Measurements from ENCODE around the gene SLC22A23.

The SLC22A23 gene

DNA sequence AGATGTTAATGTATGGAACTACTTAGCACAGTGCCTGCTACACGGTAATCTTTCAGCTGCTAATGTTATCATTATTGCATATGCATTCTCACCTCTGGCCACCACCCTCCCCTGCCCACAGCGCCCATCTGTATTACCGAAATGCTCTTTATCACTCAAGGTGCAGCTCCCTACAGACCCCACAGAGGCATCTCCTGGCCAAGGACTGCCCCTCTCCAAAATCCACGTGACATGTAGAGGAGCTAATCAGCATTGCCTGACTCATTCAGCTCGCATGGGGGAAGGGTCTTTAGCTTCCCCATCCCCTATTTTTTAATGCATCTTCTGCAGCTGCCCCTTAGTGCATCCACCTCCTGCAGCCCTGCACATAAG, 41.8 kb downstream of the SLC22A23 start:
- FAIRE-seq = no peak
- TF ChIP-seq POLR2A (IDR thresholded peaks at IDR 0.05; ENCODE audit: low read depth, low read length) = no peak
- DNase-seq (ENCODE audit: insufficient read length, low spot score) = no peak

DNA sequence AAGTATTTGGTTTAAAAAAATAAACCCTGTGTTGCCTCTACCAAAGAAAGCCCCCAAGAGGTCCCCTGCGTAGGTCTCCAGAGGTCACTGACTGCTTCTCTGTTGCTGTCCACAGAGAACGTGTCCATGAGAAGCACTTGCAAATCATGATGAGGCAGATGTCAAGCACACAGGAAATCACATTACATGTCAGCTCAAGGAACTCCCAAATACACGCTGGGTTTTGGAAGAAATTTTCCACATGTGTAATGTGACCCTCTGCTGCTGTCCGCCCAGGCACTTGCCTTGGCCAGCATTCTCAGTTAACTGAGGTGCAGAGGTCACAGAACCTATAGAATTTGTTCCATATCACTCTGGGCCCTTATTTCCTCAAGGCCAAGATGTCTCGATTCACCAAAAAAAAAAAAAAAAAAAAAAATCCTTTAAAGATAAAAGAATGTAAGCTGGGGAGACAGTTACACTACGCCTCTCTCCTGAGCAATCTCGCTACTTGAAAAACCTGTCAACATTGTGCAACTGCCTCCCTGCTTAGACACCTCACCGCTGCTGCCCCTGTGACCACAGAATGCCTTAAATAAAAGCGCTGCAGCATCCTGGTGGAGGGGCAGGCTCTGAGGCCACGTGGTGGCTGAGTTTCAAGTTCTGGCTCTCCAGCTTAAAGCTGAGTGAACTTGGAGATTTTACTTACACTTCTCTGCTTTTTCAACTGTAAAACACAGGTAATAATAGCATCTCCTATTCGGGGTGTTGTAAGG, 42.3 kb downstream of the SLC22A23 start:
- FAIRE-seq = no peak
- no peak for TF ChIP-seq POLR2A (IDR thresholded peaks at IDR 0.05; ENCODE audit: low read depth, low read length)
- no peak for DNase-seq (ENCODE audit: insufficient read length, low spot score)

- FAIRE-seq (no peak), DNase-seq (ENCODE audit: insufficient read length, low spot score) (no peak)
- TF ChIP-seq POLR2A (IDR thresholded peaks at IDR 0.05; ENCODE audit: low read depth, low read length) = no peak
These were observed 43.3 kb downstream of the SLC22A23 start for GRCh38 chr6:3413592-3413991.

GRCh38 chr6:3412779-3413500, 43.9 kb downstream of the SLC22A23 start:
- FAIRE-seq (no peak), DNase-seq (ENCODE audit: insufficient read length, low spot score) (no peak)
- TF ChIP-seq POLR2A (IDR thresholded peaks at IDR 0.05; ENCODE audit: low read depth, low read length) = no peak

DNA sequence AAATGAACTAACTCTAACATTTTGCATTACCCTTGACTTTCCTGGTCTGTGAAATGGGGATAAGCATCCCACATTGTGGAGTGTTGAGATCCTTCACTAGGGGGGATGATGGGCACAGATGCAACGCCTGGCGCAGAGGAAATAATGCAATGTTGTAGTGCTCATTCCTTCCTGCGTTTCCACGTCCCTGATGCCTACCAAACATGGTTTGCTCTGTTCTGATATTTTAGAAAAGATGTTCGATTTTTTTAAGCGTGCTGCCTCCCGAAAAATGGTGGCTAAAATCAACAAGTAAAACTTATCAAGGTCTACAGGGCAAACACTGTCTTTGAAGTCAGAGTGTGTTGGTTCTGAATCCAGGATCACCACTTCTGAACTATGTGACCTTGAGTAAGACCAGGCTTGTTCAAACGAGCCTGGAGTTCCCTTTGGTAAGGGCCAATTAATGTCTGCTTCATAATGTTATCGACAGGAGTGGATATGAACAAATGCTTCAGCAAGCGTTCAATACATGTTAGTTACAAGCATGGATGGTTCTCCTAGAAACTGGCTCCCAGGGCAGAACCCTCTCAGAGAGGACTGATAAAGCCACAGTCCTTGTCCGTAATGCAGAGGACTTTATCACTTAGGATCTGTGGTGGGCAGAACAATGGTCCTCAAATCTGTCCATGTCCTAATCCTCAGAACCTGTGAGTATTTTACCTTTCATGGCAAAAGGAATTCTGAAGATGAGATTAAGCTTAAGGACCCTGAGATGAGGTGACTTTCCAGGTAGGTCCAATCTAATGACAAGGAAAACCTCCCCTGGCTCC, 44.7 kb downstream of the SLC22A23 start:
- DNase-seq (ENCODE audit: insufficient read length, low spot score) (no peak), FAIRE-seq (no peak)
- no peak for TF ChIP-seq POLR2A (IDR thresholded peaks at IDR 0.05; ENCODE audit: low read depth, low read length)

DNA sequence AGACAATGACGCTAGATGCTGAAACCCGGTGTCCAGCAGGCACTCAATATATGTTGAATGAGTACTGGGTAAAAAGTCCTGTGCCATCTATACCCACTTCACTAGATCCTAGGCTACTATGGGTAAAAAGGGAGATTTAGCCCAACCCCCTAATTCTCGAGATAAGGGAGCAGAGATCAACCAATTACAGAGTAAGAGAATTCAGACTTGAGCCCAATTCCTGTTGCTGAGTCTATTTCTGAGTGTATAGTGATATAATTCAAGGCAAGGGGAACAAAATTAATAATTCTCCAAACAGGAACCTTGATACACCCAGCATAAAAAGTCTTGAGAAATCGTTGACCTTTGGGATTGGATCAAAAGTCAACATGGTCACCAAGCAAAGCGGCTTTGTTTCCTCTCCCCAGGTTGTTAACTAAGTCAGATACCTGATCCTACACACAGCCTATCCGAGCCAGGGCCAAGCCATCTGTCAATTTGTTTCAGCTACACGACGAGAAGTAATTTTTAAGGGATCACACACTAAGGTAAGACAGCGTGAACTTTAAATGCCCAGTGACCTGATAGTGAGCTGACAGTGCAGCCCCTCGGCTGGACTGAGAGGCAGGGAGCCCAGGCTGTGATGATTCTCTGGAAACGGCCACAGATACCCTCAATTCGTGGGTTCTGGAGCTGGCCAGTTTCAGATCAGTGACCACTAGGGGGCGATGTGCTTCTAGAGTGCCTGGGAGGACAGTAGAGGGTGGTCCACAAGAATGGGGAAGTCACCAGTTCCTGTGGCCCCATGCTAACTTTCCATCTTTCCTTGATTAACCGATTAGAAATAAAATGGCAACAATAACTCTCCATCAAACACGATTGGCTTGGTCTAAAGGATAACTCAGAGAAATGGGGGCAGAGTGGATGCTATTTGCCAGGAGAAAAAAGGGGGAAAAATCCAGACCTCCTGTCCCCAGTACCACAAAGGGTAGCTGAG, 46.2 kb downstream of the SLC22A23 start:
- TF ChIP-seq POLR2A (IDR thresholded peaks at IDR 0.05; ENCODE audit: low read depth, low read length) = no peak
- peak; percentile 38 for DNase-seq (ENCODE audit: insufficient read length, low spot score)
- FAIRE-seq = no peak

DNA sequence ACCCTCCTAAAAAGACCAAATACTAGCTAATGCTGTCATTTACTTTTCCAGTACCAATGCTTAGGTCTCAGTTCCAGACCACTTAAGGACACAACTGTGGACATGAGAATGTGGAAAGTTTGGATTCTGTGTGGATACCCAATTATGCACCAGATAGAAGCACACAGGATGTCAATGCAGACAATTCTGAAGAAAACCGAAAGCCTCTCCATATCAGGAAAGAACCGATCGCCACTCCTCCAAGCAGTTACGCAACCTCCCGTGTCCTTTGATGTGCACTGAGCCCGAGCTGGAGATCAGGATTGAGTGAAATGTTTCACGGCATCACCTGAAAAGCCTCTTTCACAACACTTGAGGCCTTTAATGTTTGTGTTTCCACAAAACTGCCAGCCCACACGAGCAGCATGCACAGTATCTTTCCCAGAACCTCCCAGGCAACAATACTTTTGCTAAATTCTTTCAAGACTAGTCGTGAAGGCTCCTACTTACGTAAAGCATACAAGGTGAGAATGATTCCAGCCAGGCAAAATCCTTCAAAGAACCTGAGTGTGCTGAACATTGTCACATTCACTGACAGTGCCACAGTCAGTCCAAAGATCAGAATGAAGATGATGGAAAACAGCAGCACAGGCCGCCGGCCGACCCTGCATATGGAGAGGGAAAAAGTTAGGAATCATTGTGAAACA, 47.0 kb downstream of the SLC22A23 start:
- no peak for TF ChIP-seq POLR2A (IDR thresholded peaks at IDR 0.05; ENCODE audit: low read depth, low read length)
- DNase-seq (ENCODE audit: insufficient read length, low spot score) (no peak), FAIRE-seq (no peak)

DNA sequence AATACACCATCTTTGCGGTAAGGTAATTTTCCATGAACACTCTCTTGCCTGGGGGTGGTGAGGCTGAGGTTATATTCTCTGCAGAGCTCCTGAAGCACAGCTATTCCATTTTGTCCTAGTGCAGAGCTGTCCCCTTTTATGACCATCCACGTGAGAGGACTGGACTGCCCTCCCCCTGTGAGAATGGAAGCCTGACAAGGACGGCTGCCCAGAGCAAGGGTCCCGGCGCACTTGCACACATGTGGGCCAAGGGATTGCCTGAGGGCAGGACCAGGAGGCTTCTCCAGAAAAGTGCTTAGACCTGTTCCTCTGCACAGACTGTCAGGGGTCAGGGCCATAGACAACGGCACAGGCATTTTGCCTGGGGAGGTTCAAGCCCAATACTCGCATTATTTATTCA, 48.2 kb downstream of the SLC22A23 start:
- TF ChIP-seq POLR2A (IDR thresholded peaks at IDR 0.05; ENCODE audit: low read depth, low read length) = no peak
- FAIRE-seq = no peak
- no peak for DNase-seq (ENCODE audit: insufficient read length, low spot score)

- no peak for TF ChIP-seq POLR2A (IDR thresholded peaks at IDR 0.05; ENCODE audit: low read depth, low read length)
- DNase-seq (ENCODE audit: insufficient read length, low spot score) = no peak
- no peak for FAIRE-seq
These were observed 49.0 kb downstream of the SLC22A23 start for GRCh38 chr6:3407840-3408239.

DNA sequence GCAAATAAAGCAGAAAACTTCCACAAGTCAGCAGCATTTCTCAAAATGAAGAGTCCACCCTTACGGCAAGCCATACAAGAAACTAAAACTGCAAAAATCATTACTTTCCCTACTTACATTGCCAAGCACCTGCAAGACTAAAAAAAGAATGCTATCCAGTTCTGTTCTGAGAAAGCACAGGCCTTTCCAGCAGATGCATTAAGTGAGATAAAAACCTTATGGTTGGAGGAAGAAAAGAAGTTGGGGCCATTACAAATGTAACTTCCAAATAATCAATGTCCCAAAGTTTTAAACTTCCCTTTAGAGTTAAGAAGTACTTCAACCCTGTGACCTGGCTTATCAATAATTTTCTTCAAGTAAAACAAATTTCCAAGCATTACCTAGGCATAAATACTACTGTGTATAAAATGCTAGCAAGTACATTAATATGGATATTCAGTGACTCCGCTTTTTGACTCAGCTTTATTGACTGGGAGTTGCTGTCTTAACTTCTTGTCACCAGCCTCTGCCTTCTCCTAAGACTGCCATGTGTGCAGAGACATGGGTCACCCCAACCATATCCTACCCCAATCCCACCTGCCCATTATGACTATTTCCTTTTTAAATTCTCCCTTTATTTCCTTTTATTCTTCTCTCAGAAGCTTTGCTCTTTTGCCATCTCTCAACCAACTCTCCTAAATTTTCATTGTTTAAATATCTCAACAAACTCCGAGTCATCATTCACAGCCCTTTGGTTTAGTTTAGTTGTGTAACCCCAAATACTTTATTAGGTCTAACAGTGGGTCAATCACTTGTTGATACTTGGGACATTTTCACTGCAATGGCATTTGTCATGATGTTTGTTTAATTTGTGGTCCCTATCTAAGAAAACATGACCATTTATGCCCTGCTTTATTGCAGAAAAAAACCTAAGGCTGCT, 49.7 kb downstream of the SLC22A23 start:
- no peak for DNase-seq (ENCODE audit: insufficient read length, low spot score)
- no peak for TF ChIP-seq POLR2A (IDR thresholded peaks at IDR 0.05; ENCODE audit: low read depth, low read length)
- FAIRE-seq = no peak

- no peak for FAIRE-seq
- DNase-seq (ENCODE audit: insufficient read length, low spot score) = no peak
- no peak for TF ChIP-seq POLR2A (IDR thresholded peaks at IDR 0.05; ENCODE audit: low read depth, low read length)
These were observed 50.5 kb downstream of the SLC22A23 start for GRCh38 chr6:3406362-3406821.

DNA sequence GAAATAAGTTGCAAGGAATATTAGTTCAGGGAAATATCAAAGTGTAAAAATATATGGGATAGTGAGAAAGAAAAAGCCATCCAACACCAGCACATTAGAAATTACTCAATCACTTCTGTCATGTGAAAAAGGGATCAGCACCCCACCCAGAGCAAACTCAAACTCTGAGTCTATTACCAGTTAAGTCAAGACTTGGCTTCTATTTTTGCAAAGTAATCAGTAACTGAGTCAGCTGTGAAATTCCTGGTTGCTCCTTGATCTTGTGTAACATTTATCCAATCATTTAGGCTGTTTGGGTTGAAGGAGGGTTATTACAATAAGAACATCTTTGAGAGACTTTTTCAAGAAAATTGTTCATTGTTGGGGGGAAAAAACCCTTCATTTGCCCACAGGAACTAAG, 51.2 kb downstream of the SLC22A23 start:
- no peak for TF ChIP-seq POLR2A (IDR thresholded peaks at IDR 0.05; ENCODE audit: low read depth, low read length)
- DNase-seq (ENCODE audit: insufficient read length, low spot score) = no peak
- FAIRE-seq = no peak
